CD4-positive, alpha-beta T cell treated with Interleukin-17A for 4 hours (primary cell): ENCODE data around the gene SARDH.

Experiments used
- DNase-seq: peaks from one replicate; pipeline ENCODE4 v3.0.0-alpha.2; 2020; ENCODE audit warnings: mixed read lengths

SARDH gene

GRCh38 chr9:133712221-133713100 lies 25.7 kb downstream of the SARDH start:
- no peak for DNase-seq

- DNase-seq: no peak
Observed at GRCh38 chr9:133711428-133712220, 26.5 kb downstream of the SARDH start.

GRCh38 chr9:133710661-133711427 lies 27.3 kb downstream of the SARDH start:
- DNase-seq: no peak

- no peak for DNase-seq
Observed at GRCh38 chr9:133709691-133710571, 28.2 kb downstream of the SARDH start.

GRCh38 chr9:133709015-133709611 lies 29.0 kb downstream of the SARDH start:
- DNase-seq: peak; percentile 87

GRCh38 chr9:133708246-133709014 lies 29.7 kb downstream of the SARDH start:
- DNase-seq: no peak

- no peak for DNase-seq
Observed at GRCh38 chr9:133707763-133708245, 30.3 kb downstream of the SARDH start.

- no peak for DNase-seq
Observed at GRCh38 chr9:133707065-133707762, 30.9 kb downstream of the SARDH start.

- no peak for DNase-seq
Observed at GRCh38 chr9:133706307-133707050, 31.7 kb downstream of the SARDH start.

- DNase-seq: no peak
Observed at GRCh38 chr9:133705576-133705975, 32.6 kb downstream of the SARDH start.

GRCh38 chr9:133704711-133705181 lies 33.4 kb downstream of the SARDH start:
- DNase-seq: no peak

GRCh38 chr9:133703591-133704399 lies 34.4 kb downstream of the SARDH start:
- DNase-seq: peak; percentile 69

- DNase-seq: no peak
Observed at GRCh38 chr9:133702798-133703590, 35.2 kb downstream of the SARDH start.

GRCh38 chr9:133701981-133702797 lies 36.0 kb downstream of the SARDH start:
- peak; percentile 90 for DNase-seq

GRCh38 chr9:133701321-133701980 lies 36.7 kb downstream of the SARDH start:
- peak; percentile 73 for DNase-seq

- peak; percentile 28 for DNase-seq
Observed at GRCh38 chr9:133700819-133701320, 37.3 kb downstream of the SARDH start.
